GM23338 (cell line): Measurements from ENCODE around the gene GLDC. TPM values are rescaled to one million over a fixed set of nuclear protein-coding genes. Genes with fewer than 3 reads are reported as not detected.

Source experiments
- ATAC-seq: fragments of 200-7000 bp; cut with Tn5 transposase; 3 replicates; pipeline ENCODE4 v1.9.1; 2020
- DNase-seq: peaks from one replicate; pipeline ENCODE4 v3.0.0-alpha.2; 2015; ENCODE audit warnings: low spot score
- H2AFZ ChIP-seq: fragments of 200-600 bp; sonication (generic); 2 replicates; pipeline ENCODE4 v1.8.0; 2016; ENCODE audit warnings: antibody characterized with exemption, mild to moderate bottlenecking, moderate library complexity
- H3F3A ChIP-seq: fragments of 200-600 bp; sonication (generic); replicated peaks from 2 replicates; pipeline ENCODE4 v1.8.0; 2017; ENCODE audit warnings: antibody characterized with exemption, mixed run types, low read depth
- H3K27ac ChIP-seq: fragments of 200-600 bp; sonication (generic); 2 replicates; pipeline ENCODE4 v1.6.1; 2016; ENCODE audit warnings: low read depth
- H3K27me3 ChIP-seq: fragments of 200-600 bp; sonication (generic); 2 replicates; pipeline ENCODE4 v1.8.0; 2016; ENCODE audit warnings: mild to moderate bottlenecking, mixed run types, moderate library complexity; ENCODE audit not compliant: insufficient read depth
- H3K36me3 ChIP-seq: fragments of 200-600 bp; sonication (generic); 2 replicates; pipeline ENCODE4 v1.8.0; 2016; ENCODE audit warnings: mild to moderate bottlenecking; ENCODE audit not compliant: insufficient read depth
- H3K4me1 ChIP-seq: fragments of 200-600 bp; sonication (generic); 2 replicates; pipeline ENCODE4 v1.8.0; 2016; ENCODE audit warnings: mild to moderate bottlenecking, moderate library complexity; ENCODE audit not compliant: insufficient read depth
- H3K4me2 ChIP-seq: fragments of 200-600 bp; sonication (generic); 2 replicates; pipeline ENCODE4 v1.7.1; 2017; ENCODE audit warnings: mixed run types
- H3K4me3 ChIP-seq: fragments of 200-600 bp; sonication (generic); 2 replicates; pipeline ENCODE4 v1.6.1; 2016; ENCODE audit warnings: mixed run types
- H3K79me2 ChIP-seq: fragments of 200-600 bp; sonication (generic); replicated peaks from 2 replicates; pipeline ENCODE4 v1.8.0; 2017; ENCODE audit warnings: mild to moderate bottlenecking; ENCODE audit not compliant: insufficient read depth
- H3K9me2 ChIP-seq: fragments of 200-600 bp; sonication (generic); 2 replicates; pipeline ENCODE4 v1.8.0; 2017; ENCODE audit not compliant: insufficient read depth
- H4K20me1 ChIP-seq: fragments of 200-600 bp; sonication (generic); replicated peaks from 2 replicates; pipeline ENCODE4 v1.8.0; 2017; ENCODE audit warnings: mild to moderate bottlenecking; ENCODE audit not compliant: insufficient read depth
- H3K27ac Mint-ChIP-seq: 2 replicates; pipeline ENCODE4 v1.8.0; 2020; ENCODE audit warnings: inconsistent platforms, mild to moderate bottlenecking, moderate library complexity, mixed read lengths
- H3K27me3 Mint-ChIP-seq: 3 replicates; pipeline ENCODE4 v1.8.0; 2022; ENCODE audit warnings: low read depth, mild to moderate bottlenecking, moderate library complexity, mixed read lengths, inconsistent platforms; ENCODE audit not compliant: insufficient read depth, poor library complexity
- H3K36me3 Mint-ChIP-seq: 3 replicates; pipeline ENCODE4 v1.8.0; 2021; ENCODE audit warnings: low read depth, mild to moderate bottlenecking, inconsistent platforms, moderate library complexity, mixed read lengths
- H3K4me1 Mint-ChIP-seq: 3 replicates; pipeline ENCODE4 v1.8.0; 2020; ENCODE audit warnings: mild to moderate bottlenecking, inconsistent platforms, mixed read lengths
- H3K4me3 Mint-ChIP-seq: 3 replicates; pipeline ENCODE4 v1.8.0; 2021; ENCODE audit warnings: moderate library complexity, mild to moderate bottlenecking, inconsistent platforms, mixed read lengths
- H3K9me3 Mint-ChIP-seq: 3 replicates; pipeline ENCODE4 v1.8.0; 2020; ENCODE audit warnings: moderate library complexity, mild to moderate bottlenecking, inconsistent platforms, mixed read lengths
- CREB1 ChIP-seq: fragments of 250-450 bp; sonication (Bioruptor Pico); IDR thresholded peaks from 2 replicates; pipeline ENCODE4 v1.5.0; 2020; ENCODE audit warnings: low read depth, mild to moderate bottlenecking, moderate library complexity
- EZH2 ChIP-seq: fragments of 200-600 bp; sonication (generic); IDR thresholded peaks from one replicate; pipeline ENCODE4 v1.8.0; 2017; ENCODE audit warnings: antibody characterized with exemption, mild to moderate bottlenecking, low read depth; ENCODE audit not compliant: unreplicated experiment
- EZH2phosphoT487 ChIP-seq: fragments of 200-600 bp; sonication (generic); IDR thresholded peaks from one replicate; pipeline ENCODE4 v1.8.1; 2018; ENCODE audit warnings: antibody characterized with exemption; ENCODE audit not compliant: unreplicated experiment
- JUNB ChIP-seq: IDR thresholded peaks from one replicate; pipeline ENCODE4 v1.6.1; 2016; ENCODE audit warnings: antibody characterized with exemption; ENCODE audit not compliant: unreplicated experiment
- NANOG ChIP-seq: IDR thresholded peaks from 2 replicates; pipeline ENCODE4 v1.6.1; 2016; ENCODE audit warnings: antibody characterized with exemption, borderline replicate concordance
- POLR2AphosphoS5 ChIP-seq: IDR thresholded peaks from 2 replicates; pipeline ENCODE4 v1.6.1; 2016; ENCODE audit warnings: antibody characterized with exemption, low read depth
- STAT1 ChIP-seq: IDR thresholded peaks from one replicate; pipeline ENCODE4 v1.6.1; 2016; ENCODE audit warnings: antibody characterized with exemption; ENCODE audit not compliant: unreplicated experiment
- ZNF114 ChIP-seq: fragments of 250-450 bp; sonication (Bioruptor Pico); IDR thresholded peaks from 2 replicates; pipeline ENCODE4 v1.5.0; 2020; ENCODE audit warnings: mild to moderate bottlenecking, moderate library complexity
- ZNF331 ChIP-seq: fragments of 250-450 bp; sonication (Bioruptor Pico); IDR thresholded peaks from 2 replicates; pipeline ENCODE4 v1.5.0; 2020; ENCODE audit warnings: low read depth, mild to moderate bottlenecking, moderate library complexity
- polyA plus RNA-seq: library from polyadenylated mRNA; unstranded; fragments of >200 nt; fragmentation: Nextera tagmentation; extraction: Ambion mirVana; gene quantifications from 2 replicates; pipeline ENCODE4 v1.2.1, GENCODE V29; 2016
- total RNA-seq: library from RNA; depleted of rRNA; stranded (reverse); fragments of >200 nt; shearing (Covaris generic); gene quantifications from 2 replicates; pipeline ENCODE4 v1.2.3, GENCODE V29; 2014
- TF ChIP-seq, protein P1 (sequence below): fragments of 250-450 bp; sonication (Bioruptor Pico); IDR thresholded peaks from 2 replicates; pipeline ENCODE4 v1.5.0; 2020; ENCODE audit warnings: mild to moderate bottlenecking, moderate library complexity
- TF ChIP-seq, protein P2 (sequence below), 2 experiments: fragments of 200-600 bp in 1 of 2; sonication (generic) in 1 of 2; conservative IDR thresholded peaks; 2 replicates each; pipeline versions ENCODE4 v1.5.1 to v1.6.1; 2016 to 2017; ENCODE audit warnings: antibody characterized with exemption in 2 of 2, low read depth in 2 of 2, mild to moderate bottlenecking in 2 of 2, moderate library complexity in 1 of 2
- TF ChIP-seq, protein P3 (sequence below): IDR thresholded peaks from 2 replicates; pipeline ENCODE4 v1.6.1; 2016; ENCODE audit warnings: antibody characterized with exemption
- TF ChIP-seq, protein P4 (sequence below): IDR thresholded peaks from one replicate; pipeline ENCODE4 v1.6.1; 2018; ENCODE audit warnings: antibody characterized with exemption; ENCODE audit not compliant: unreplicated experiment

Gene GLDC
- total and polyA plus RNA-seq, 2 experiments from 2014 or later: 63.5 to 139 TPM

DNA sequence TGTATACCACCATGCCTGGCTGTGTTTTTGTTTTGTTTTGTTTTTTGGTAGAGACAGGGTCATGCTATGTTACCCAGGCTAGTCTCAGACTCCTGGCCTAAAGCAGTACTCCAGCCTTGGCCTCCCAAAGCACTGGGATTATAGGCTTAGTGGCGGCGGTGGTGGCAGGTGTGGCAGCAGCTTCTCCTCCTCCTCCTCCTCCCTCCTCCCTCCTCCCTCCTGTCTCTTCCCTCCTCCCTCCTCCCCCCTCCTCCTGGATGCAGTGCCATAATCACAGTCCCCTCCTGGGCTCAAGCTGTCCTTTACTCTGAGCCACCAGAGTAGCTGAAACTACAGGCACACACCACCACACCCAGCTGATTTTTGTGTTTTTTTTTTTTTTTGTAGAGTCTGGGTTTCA, 161.3 kb downstream of the GLDC start:
- H3K4me3 Mint-ChIP-seq: no peak overlapping the region
- no peaks in the 10 kb centered on the region for H3K9me3 Mint-ChIP-seq
- no peak overlapping the region for H3K27ac Mint-ChIP-seq
- TF ChIP-seq, protein P1, sequence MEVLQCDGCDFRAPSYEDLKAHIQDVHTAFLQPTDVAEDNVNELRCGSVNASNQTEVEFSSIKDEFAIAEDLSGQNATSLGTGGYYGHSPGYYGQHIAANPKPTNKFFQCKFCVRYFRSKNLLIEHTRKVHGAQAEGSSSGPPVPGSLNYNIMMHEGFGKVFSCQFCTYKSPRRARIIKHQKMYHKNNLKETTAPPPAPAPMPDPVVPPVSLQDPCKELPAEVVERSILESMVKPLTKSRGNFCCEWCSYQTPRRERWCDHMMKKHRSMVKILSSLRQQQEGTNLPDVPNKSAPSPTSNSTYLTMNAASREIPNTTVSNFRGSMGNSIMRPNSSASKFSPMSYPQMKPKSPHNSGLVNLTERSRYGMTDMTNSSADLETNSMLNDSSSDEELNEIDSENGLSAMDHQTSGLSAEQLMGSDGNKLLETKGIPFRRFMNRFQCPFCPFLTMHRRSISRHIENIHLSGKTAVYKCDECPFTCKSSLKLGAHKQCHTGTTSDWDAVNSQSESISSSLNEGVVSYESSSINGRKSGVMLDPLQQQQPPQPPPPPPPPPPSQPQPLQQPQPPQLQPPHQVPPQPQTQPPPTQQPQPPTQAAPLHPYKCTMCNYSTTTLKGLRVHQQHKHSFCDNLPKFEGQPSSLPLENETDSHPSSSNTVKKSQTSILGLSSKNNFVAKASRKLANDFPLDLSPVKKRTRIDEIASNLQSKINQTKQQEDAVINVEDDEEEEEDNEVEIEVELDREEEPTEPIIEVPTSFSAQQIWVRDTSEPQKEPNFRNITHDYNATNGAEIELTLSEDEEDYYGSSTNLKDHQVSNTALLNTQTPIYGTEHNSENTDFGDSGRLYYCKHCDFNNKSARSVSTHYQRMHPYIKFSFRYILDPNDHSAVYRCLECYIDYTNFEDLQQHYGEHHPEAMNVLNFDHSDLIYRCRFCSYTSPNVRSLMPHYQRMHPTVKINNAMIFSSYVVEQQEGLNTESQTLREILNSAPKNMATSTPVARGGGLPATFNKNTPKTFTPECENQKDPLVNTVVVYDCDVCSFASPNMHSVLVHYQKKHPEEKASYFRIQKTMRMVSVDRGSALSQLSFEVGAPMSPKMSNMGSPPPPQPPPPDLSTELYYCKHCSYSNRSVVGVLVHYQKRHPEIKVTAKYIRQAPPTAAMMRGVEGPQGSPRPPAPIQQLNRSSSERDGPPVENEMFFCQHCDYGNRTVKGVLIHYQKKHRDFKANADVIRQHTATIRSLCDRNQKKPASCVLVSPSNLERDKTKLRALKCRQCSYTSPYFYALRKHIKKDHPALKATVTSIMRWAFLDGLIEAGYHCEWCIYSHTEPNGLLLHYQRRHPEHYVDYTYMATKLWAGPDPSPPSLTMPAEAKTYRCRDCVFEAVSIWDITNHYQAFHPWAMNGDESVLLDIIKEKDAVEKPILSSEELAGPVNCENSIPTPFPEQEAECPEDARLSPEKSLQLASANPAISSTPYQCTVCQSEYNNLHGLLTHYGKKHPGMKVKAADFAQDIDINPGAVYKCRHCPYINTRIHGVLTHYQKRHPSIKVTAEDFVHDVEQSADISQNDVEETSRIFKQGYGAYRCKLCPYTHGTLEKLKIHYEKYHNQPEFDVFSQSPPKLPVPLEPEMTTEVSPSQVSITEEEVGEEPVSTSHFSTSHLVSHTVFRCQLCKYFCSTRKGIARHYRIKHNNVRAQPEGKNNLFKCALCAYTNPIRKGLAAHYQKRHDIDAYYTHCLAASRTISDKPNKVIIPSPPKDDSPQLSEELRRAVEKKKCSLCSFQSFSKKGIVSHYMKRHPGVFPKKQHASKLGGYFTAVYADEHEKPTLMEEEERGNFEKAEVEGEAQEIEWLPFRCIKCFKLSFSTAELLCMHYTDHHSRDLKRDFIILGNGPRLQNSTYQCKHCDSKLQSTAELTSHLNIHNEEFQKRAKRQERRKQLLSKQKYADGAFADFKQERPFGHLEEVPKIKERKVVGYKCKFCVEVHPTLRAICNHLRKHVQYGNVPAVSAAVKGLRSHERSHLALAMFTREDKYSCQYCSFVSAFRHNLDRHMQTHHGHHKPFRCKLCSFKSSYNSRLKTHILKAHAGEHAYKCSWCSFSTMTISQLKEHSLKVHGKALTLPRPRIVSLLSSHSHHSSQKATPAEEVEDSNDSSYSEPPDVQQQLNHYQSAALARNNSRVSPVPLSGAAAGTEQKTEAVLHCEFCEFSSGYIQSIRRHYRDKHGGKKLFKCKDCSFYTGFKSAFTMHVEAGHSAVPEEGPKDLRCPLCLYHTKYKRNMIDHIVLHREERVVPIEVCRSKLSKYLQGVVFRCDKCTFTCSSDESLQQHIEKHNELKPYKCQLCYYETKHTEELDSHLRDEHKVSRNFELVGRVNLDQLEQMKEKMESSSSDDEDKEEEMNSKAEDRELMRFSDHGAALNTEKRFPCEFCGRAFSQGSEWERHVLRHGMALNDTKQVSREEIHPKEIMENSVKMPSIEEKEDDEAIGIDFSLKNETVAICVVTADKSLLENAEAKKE (CRISPR knock-in tag): no peak
- TF ChIP-seq EZH2phosphoT487: no peak
- TF ChIP-seq STAT1: no peak
- TF ChIP-seq, protein P2, sequence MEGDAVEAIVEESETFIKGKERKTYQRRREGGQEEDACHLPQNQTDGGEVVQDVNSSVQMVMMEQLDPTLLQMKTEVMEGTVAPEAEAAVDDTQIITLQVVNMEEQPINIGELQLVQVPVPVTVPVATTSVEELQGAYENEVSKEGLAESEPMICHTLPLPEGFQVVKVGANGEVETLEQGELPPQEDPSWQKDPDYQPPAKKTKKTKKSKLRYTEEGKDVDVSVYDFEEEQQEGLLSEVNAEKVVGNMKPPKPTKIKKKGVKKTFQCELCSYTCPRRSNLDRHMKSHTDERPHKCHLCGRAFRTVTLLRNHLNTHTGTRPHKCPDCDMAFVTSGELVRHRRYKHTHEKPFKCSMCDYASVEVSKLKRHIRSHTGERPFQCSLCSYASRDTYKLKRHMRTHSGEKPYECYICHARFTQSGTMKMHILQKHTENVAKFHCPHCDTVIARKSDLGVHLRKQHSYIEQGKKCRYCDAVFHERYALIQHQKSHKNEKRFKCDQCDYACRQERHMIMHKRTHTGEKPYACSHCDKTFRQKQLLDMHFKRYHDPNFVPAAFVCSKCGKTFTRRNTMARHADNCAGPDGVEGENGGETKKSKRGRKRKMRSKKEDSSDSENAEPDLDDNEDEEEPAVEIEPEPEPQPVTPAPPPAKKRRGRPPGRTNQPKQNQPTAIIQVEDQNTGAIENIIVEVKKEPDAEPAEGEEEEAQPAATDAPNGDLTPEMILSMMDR (conservative IDR thresholded peaks at IDR 0.05; ENCODE audit: low read depth in 2 of 2): no peak
- TF ChIP-seq NANOG: no peak
- TF ChIP-seq CREB1 (CRISPR knock-in tag): no peak
- no peak for TF ChIP-seq JUNB
- TF ChIP-seq EZH2: no peak
- TF ChIP-seq POLR2AphosphoS5: no peak
- TF ChIP-seq ZNF331 (CRISPR knock-in tag): no peak
- TF ChIP-seq, protein P3, sequence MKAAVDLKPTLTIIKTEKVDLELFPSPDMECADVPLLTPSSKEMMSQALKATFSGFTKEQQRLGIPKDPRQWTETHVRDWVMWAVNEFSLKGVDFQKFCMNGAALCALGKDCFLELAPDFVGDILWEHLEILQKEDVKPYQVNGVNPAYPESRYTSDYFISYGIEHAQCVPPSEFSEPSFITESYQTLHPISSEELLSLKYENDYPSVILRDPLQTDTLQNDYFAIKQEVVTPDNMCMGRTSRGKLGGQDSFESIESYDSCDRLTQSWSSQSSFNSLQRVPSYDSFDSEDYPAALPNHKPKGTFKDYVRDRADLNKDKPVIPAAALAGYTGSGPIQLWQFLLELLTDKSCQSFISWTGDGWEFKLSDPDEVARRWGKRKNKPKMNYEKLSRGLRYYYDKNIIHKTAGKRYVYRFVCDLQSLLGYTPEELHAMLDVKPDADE: no peak
- no peak for TF ChIP-seq ZNF114 (CRISPR knock-in tag)
- TF ChIP-seq, protein P4, sequence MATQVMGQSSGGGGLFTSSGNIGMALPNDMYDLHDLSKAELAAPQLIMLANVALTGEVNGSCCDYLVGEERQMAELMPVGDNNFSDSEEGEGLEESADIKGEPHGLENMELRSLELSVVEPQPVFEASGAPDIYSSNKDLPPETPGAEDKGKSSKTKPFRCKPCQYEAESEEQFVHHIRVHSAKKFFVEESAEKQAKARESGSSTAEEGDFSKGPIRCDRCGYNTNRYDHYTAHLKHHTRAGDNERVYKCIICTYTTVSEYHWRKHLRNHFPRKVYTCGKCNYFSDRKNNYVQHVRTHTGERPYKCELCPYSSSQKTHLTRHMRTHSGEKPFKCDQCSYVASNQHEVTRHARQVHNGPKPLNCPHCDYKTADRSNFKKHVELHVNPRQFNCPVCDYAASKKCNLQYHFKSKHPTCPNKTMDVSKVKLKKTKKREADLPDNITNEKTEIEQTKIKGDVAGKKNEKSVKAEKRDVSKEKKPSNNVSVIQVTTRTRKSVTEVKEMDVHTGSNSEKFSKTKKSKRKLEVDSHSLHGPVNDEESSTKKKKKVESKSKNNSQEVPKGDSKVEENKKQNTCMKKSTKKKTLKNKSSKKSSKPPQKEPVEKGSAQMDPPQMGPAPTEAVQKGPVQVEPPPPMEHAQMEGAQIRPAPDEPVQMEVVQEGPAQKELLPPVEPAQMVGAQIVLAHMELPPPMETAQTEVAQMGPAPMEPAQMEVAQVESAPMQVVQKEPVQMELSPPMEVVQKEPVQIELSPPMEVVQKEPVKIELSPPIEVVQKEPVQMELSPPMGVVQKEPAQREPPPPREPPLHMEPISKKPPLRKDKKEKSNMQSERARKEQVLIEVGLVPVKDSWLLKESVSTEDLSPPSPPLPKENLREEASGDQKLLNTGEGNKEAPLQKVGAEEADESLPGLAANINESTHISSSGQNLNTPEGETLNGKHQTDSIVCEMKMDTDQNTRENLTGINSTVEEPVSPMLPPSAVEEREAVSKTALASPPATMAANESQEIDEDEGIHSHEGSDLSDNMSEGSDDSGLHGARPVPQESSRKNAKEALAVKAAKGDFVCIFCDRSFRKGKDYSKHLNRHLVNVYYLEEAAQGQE: no peak
- H3K27me3 ChIP-seq: no peaks in the 10 kb centered on the region
- no peaks in the 10 kb centered on the region for H3F3A ChIP-seq
- H3K4me2 ChIP-seq: no peak overlapping the region
- DNase-seq: no peak
- H3K4me1 Mint-ChIP-seq: no peaks in the 10 kb centered on the region
- peaks cover 10% of the 10 kb centered on the region; the same call in 1 of the 2 replicates for H3K36me3 ChIP-seq
- H2AFZ ChIP-seq: no peak overlapping the region
- no peak overlapping the region for H3K4me3 ChIP-seq
- H3K4me1 ChIP-seq: no peaks in the 10 kb centered on the region
- peaks cover 38% of the 10 kb centered on the region for H3K36me3 Mint-ChIP-seq
- H3K79me2 ChIP-seq: no peaks in the 10 kb centered on the region
- H4K20me1 ChIP-seq: no peaks in the 10 kb centered on the region
- no peaks in the 10 kb centered on the region for H3K27me3 Mint-ChIP-seq
- no peak for ATAC-seq
- H3K9me2 ChIP-seq: no peaks in the 10 kb centered on the region
- H3K27ac ChIP-seq: no peak overlapping the region
